HG03520 (cell line): ENCODE results near the gene IGSF5.

ENCODE experiments used
- ATAC-seq: cut with Tn5 transposase; IDR thresholded peaks from one replicate; pipeline ENCODE4 v1.9.1; 2021; ENCODE audit warnings: mild to moderate bottlenecking, moderate library complexity; ENCODE audit not compliant: unreplicated experiment

Gene IGSF5

DNA sequence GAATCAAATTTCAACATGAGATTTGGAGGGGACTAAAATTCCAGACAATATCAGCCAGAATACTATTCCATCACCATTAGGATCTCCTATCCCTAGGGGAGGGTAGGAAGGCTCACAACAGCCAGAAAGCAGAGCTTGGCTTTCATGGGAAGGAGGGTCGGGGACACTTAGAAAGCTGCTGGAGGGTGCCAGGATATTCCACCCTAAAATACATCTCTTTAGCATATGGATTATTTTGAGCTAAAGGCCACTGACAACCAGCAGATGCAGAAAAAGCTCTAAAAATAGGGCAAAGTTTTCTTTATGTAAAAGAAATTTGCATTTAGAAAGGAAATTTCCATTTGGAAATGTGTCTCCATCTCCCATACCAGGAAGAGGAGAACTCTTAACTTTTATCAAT, 68.0 kb downstream of the IGSF5 start:
- ATAC-seq = no peak

DNA sequence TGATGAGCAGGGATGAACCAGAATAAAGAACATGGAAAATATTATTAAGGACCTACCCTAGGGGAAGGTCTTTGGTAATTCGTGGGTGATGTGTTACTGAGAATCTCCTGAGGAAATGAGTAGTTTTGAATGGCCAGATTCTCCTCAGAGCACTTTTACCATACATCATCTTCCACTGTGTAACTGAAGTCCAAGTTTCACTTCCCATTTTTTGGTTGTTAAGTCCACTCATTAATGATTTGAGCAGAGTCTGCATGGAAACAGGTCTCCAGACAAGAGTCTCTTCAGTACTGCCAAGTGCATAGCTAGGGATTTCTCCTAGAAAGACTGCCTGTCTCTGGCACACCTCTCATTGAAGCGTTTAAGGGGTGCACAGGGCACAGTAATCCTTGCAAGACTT, 73.6 kb downstream of the IGSF5 start:
- no peak for ATAC-seq

DNA sequence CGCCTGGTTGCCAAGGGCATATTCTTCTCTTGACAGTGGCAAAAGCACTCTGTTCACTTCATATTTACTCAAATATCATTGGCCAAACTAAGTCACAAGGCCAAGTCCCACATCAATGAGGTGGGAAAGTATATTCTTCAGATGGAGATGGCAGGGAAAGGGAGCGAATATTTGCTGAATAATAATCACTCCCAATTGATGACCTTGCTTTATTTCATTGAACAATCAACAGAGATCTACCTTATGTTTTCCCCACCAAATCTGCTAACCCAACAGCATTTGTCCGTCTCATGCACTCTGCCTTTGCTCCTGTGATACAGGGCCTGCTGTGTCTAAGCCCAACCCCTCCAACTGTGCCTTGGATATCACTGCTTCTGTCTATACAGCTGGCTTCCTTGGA, 77.1 kb downstream of the IGSF5 start:
- no peak for ATAC-seq

DNA sequence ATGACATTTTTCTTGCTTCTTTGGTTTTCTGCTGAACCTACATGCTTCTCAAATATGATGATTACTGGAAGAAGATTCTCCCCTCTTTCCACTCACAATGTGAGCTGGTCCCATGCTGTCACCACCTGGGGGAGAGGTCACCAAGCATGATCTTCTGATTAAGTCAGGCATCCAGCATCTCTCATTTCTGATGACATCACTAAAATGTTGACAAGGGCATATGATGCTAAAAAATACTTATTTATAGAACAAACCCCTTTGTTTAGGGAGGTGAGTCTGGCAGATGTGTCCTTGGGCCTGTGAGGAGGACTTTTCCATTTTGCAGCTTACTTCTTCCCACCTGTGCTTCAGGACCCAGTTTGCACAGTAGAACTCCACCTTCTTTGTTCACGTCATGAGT, 80.3 kb downstream of the IGSF5 start:
- no peak for ATAC-seq

DNA sequence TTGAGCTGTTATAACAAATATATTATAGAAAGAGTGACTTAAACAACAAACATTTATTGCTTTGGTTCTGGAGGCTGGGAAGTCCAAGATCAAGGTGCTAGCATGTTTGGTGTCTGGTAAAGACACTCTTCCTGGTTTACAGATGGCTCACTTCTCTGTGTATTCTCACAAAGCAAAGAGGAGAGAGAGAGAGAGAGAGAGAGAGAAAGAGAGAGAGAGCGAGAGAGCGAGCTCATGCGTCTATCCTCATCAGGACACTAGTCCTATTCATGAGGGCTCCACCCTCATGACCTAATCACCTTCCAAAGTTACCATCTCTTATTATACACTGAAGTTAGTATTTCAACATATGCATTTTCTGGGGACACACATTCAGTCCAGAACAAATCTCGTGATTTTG, 89.6 kb downstream of the IGSF5 start:
- ATAC-seq = no peak

DNA sequence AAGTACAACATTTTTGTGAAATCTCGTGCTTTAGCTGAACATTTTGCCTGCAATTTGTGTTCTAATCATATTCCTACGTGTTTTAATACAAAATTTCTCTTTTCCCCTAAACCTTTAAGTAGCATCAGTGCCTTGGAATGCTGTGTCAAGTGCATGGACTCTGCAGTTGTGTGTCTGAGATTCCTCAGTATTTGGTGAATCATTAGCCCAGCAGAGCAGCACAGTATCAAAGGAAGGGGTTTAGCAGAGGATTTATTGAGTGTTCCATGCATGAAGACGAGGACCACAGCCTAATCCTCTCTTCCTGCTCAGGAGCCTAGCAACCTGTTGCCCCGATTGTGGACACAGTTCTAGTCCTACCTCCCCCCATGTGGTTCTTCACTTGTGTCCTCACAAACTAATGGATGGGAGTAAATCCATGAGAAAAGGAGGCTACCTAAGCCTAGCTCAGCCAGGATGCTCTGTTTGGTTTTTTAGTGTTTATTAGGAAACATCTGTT, 92.9 kb downstream of the IGSF5 start:
- no peak for ATAC-seq

DNA sequence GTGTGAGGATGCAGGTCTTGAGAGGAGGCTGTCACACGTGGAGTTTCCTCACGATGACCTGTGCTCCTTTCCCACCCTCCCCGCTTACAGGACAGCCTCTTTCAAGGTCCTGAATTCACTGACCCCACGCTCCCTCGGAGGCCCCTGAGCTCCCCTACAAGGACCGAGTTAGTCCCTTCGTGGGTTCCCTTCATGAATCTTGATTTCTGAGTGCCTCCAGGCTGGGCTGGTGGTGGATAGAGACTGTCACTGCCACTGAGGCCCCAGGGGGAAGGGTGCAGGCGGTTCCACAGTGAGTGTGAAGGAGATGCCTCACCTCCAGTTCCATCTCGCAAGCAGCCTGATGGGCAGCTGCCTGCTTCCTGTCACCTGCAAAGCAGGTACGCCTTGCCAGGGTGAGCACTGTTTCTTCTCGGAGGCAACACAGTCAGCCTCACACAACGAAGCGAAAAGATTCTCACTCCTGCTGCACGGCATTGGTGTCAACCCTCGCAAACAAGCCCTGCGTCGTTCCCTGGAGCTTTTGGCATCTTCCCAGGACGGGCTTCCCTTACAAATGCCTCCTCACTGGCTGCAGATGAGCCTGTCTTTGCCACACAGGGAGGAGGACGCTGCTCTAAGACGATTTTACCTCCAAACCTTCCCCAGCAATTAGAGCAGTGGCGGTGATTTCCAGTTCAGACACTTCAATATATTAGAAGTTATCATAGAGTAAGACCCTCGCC, 95.6 kb downstream of the IGSF5 start:
- ATAC-seq = no peak

DNA sequence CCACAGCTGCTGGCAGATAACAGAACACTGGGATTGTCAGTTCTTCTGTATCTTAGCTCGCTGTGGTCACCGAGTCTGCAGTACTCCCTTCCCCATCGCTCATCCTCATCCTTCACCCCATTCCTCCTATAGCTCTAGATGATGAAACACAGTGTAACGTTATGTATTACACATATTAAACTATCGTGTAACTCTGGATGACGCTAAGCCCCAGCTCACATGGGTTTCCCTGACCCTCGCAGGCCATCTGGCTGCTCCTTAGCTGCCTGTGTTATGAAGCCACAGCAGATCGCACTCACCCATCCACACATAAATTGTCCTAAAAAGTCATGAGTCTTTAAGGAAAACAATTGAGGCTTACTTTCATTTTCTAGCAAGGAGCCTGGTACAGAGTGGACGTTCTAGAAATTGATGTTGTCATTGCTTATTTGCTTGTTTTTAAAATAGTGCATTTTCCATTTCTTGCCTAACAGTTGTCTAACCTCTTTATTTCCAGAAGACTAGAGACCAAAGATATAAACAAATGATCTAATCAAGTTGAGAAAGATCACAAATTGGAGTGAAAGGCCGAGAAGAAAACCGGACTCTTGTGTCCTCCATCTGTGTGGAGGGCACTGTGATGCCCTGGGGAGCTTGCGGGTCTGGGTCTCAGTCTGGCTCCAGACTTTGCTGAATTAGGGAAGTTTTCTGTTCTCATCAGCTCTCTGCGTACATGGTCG, 97.9 kb downstream of the IGSF5 start:
- ATAC-seq = no peak

DNA sequence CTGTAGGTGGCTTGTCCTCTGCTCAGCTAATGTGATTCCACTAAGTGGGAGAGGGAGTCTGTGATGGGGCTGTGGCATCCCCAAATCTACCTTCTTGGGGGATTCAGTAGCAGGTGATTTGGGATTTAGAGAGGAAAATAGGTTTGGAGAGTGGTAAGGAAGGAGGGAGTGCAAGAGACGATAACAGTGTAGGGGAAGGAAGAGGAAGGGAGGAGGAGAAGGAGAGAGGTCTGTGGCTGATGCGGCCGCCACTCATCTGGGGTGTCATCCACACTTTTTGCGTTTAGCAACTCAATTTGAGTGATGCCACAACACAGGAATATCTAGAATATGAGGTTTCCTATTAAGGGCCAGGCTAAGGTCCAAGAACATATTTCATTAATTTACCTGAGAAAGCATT, 98.5 kb downstream of the IGSF5 start:
- ATAC-seq = no peak

DNA sequence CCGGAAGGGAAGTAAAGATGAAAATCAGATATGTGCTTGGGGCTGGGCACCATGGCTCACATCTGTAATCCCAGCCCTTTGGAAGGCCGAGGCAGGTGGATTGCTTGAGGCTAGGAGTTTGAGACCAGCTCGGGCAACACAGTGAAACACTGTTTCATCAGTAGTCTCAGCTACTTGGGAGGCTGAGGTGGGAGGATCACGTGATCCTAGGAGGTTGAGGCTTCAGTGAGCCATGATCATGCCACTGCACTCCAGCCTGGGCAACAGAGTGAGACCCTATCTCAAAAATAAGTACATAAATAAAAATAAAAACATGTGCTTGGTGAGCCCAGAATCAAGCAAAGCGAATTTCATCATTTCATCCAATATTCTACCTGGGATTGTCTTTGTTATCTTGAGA, 98.9 kb downstream of the IGSF5 start:
- no peak for ATAC-seq

DNA sequence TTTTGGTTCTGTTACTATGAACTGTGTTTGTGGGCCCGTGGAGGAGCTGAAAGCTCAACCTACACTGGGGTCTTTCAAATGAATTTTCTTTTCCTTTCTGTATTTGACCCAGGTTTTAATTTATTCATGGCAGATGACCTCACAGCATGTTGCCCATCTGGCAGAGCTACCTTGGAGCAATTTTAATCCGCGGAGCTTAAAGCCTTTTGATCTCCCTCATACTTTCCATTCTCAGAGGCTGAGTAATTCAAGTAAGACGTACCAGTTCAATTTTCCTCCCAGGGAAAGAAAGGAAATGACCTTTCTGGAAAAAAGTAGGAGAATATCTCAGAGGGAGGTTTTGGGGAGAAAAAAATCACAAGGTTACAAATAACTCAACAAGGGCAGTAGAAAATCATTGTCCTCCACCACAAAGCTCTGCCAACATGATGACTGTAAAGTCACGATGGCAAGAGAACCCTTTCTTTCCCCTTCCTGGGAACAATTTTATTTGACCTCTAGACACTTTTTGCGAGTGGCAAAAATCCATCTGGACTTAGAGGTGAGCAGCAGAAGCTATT, 100.7 kb downstream of the IGSF5 start:
- ATAC-seq = no peak

DNA sequence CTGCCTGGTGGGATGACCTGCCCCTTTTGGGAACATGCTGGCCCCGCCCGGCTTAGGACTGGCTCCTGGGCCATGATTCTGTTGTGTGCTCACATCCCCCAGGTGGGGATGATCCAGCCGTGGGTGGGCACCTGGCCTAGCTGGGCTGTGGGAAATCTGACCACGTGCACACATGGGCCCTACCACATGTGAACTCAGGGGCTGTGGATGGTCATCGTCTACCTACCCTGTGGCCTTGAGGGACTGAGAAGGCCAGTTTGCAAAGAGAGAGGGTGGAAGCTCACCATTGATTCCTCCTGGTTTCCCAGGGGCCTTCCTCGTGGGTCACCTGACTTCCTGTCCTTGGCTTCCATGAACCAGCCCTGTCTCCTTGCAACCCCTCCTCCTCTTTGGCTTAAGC, 102.9 kb downstream of the IGSF5 start:
- no peak for ATAC-seq

DNA sequence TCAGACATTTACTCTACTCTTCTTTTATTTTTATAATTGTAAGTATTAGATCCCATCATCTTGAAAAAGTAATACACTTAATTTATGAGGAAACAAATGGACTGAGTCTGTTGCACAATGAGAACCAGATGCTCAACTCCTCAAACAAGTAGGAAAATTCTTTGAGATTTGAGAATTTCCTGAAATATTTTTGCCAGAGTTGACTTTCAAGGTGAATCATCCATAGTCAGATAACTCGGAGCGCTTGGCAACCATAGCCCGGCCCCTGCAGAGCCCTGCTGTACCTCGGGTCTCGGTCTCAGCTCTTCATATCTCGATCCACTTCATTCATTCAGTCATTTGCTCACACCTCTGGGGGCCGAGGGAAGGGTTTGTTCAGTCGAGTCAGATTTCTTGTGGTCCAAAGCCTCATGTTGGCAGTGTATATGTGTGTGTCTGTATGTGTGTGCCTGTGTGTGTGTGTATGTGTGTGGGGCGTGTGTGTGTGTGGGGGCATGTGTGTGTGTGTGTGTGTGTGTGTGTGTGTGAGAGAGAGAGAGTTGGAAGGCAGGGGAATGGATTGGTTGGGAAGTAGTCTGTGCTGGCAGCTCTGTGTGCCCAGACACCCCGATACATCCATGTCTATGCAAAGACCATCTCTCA, 104.2 kb downstream of the IGSF5 start:
- no peak for ATAC-seq

DNA sequence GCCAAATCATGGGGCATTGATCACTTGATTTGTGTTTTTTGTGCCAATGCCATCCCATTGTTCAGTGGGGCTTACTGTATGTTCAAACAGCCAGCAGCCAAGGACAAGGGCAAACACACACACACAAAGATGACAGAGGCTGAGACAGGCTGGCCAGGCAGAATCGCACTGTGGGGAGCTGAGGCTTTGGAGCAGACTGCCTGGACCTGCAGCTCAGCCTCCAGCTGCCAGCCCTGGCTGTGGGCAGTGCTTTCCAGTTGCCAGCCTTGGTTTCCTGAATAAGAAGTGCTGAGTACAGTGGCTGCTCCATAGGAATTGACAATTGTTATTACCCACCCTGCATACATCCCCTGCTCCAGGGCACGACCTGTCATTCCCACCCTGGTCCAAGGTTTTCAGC, 105.3 kb downstream of the IGSF5 start:
- no peak for ATAC-seq

DNA sequence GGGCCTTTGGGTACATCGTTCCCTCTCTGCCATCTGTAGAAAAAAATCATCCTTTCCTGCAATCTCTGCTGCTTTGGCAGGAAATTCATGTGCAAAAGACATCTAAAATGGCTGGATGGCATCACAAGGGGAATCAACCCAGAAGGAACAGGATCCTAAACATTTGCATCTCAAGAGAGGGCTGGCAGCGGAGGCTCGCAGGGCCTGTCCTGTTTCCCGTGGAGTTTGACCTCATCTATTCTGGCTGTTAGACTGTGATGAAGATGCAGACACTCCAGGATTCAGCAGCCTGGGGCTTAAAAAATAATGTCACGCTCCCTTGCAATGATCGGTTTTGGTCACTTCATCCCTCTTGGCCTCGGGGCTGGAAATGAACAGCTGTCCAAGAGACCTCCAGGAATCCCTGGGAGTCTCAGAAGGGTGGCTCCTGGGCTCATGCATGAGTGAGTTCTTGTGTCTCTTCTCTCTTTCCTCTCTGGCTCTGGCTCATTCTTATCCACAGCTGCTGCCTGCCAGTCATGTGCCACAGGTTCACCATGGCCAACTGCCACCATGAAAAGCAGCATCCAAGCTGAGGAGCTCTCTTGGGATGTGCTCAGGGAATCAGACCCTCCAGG, 106.1 kb downstream of the IGSF5 start:
- no peak for ATAC-seq
